Suprapubic skin (tissue), 4 donors: Measurements from ENCODE around the gene ERC2. TPM values are rescaled to one million over a fixed set of nuclear protein-coding genes. Genes with fewer than 3 reads are reported as not detected.

Experiments used
- DNase-seq, 2 donors: peaks; one replicate each; pipeline ENCODE4 v3.0.0-alpha.2; 2019; ENCODE audit warnings: low spot score in 2 of 2
- H3K27ac ChIP-seq: fragments of 200-600 bp; sonication (generic); one replicate; pipeline ENCODE4 v1.5.1; 2019
- H3K27me3 ChIP-seq: fragments of 200-600 bp; sonication (generic); one replicate; pipeline ENCODE4 v1.5.1; 2019
- H3K36me3 ChIP-seq: fragments of 200-600 bp; sonication (generic); one replicate; pipeline ENCODE4 v1.5.1; 2019
- H3K4me1 ChIP-seq: fragments of 200-600 bp; sonication (generic); one replicate; pipeline ENCODE4 v1.5.1; 2019
- H3K4me3 ChIP-seq: fragments of 200-600 bp; sonication (generic); one replicate; pipeline ENCODE4 v1.5.1; 2019; ENCODE audit warnings: mild to moderate bottlenecking
- H3K9me3 ChIP-seq: fragments of 200-600 bp; sonication (generic); one replicate; pipeline ENCODE4 v1.5.1; 2019
- EP300 ChIP-seq: sonication (generic); formaldehyde crosslinking; IDR thresholded peaks from one replicate; pipeline ENCODE4 v1.6.1; 2017; ENCODE audit warnings: antibody characterized with exemption
- POLR2A ChIP-seq, 2 donors: fragments of 450-650 bp; IDR thresholded peaks; one replicate each; pipeline ENCODE4 v1.6.1; 2017; ENCODE audit warnings: antibody characterized with exemption in 2 of 2, mild to moderate bottlenecking in 2 of 2, moderate library complexity in 2 of 2
- POLR2AphosphoS5 ChIP-seq, 3 donors: sonication (generic); formaldehyde crosslinking; IDR thresholded peaks; one replicate each; pipeline ENCODE4 v1.6.1; 2017; ENCODE audit warnings: antibody characterized with exemption in 3 of 3
- WGBS: methylation state at CpG from one replicate; pipeline ENCODE4 v1.1.5; 2018; 5-methylcytosine and 5-hydroxymethylcytosine counted together
- total RNA-seq, 4 donors: library from RNA; depleted of rRNA; stranded (reverse); fragments of >200 nt; gene quantifications; one replicate each; pipeline ENCODE4 v1.1.0, GENCODE V29; 2016
- TF ChIP-seq, protein P1 (sequence below), 2 donors: fragments of 200-600 bp in 1 of 2; fragments of 450-650 bp in 1 of 2; sonication (generic) in 1 of 2; IDR thresholded peaks; one replicate each; pipeline ENCODE4 v1.5.1; 2016 to 2019; ENCODE audit warnings: antibody characterized with exemption in 2 of 2, mild to moderate bottlenecking in 1 of 2, moderate library complexity in 1 of 2

The ERC2 gene
- total RNA-seq, 4 donors from 2014 or later: 0.21 TPM; not detected in 3

DNA sequence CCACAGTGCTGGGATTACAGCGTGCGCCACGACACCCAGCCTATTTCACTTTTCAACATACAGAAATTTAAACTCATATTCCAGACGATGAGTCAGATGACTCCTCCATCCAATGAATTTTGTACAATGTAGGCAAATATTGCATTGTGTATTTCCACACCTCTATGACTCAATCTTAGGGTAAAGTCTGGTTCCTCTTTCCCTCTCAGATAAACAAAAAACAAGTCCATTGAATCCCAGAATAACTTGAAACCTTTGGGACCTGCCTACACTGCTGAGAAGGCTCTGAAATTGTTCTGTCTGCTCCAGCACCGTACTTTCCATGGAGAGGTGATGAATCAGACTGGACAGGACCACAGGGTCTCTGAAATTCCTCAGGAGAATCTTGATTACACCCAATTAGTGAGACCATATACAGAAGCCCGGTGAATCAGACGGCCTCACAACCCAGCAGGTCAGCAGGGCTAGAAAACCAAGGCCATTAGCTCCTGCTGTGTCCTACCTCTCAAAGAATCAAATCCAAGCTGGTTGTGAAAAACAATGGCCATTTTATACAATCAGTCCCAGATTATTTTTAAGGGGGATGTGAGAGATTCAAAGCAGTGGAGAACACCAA is 112.6 kb downstream of the ERC2 start:
- no peaks in the 10 kb centered on the region for H3K36me3 ChIP-seq
- no peak for DNase-seq
- 76% methylated on average over 7 of the region's 7 CpGs for WGBS
- TF ChIP-seq POLR2AphosphoS5 (IDR thresholded peaks at IDR 0.05) (no peak), EP300 (no peak), POLR2A (IDR thresholded peaks at IDR 0.05) (no peak)
- TF ChIP-seq, protein P1, sequence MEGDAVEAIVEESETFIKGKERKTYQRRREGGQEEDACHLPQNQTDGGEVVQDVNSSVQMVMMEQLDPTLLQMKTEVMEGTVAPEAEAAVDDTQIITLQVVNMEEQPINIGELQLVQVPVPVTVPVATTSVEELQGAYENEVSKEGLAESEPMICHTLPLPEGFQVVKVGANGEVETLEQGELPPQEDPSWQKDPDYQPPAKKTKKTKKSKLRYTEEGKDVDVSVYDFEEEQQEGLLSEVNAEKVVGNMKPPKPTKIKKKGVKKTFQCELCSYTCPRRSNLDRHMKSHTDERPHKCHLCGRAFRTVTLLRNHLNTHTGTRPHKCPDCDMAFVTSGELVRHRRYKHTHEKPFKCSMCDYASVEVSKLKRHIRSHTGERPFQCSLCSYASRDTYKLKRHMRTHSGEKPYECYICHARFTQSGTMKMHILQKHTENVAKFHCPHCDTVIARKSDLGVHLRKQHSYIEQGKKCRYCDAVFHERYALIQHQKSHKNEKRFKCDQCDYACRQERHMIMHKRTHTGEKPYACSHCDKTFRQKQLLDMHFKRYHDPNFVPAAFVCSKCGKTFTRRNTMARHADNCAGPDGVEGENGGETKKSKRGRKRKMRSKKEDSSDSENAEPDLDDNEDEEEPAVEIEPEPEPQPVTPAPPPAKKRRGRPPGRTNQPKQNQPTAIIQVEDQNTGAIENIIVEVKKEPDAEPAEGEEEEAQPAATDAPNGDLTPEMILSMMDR (IDR thresholded peaks at IDR 0.05): no peak
- H3K4me1 ChIP-seq: no peaks in the 10 kb centered on the region
- no peak overlapping the region for H3K27ac ChIP-seq
- H3K27me3 ChIP-seq: no peaks in the 10 kb centered on the region
- H3K4me3 ChIP-seq: no peak overlapping the region
- H3K9me3 ChIP-seq: no peaks in the 10 kb centered on the region

DNA sequence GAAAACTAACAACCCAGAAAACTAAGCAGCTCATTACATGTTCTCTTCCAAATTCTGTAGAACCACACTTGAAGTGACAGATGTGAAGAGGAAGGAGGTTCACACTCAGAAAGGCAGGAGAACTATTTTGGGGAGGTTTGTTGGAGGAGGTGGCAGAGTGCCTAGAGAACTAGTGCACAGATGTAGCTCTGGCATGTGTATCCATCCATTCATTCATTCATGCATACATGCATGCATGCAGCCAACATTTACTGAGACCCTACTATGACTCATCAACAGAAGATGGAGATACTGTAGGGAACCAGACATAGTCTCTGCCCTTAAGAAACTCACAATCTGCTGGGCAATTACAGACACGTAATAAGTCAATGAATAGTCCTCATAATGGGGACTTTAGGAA is 116.7 kb downstream of the ERC2 start:
- H3K4me3 ChIP-seq: no peak overlapping the region
- H3K27ac ChIP-seq: no peak overlapping the region
- WGBS: 58% methylated on average over 1 of the region's 1 CpG
- no peaks in the 10 kb centered on the region for H3K9me3 ChIP-seq
- H3K4me1 ChIP-seq: no peaks in the 10 kb centered on the region
- TF ChIP-seq, protein P1 (IDR thresholded peaks at IDR 0.05): no peak
- no peak for TF ChIP-seq POLR2AphosphoS5 (IDR thresholded peaks at IDR 0.05)
- TF ChIP-seq EP300: no peak
- no peak for TF ChIP-seq POLR2A (IDR thresholded peaks at IDR 0.05)
- no peak for DNase-seq
- H3K36me3 ChIP-seq: no peaks in the 10 kb centered on the region
- H3K27me3 ChIP-seq: no peaks in the 10 kb centered on the region

DNA sequence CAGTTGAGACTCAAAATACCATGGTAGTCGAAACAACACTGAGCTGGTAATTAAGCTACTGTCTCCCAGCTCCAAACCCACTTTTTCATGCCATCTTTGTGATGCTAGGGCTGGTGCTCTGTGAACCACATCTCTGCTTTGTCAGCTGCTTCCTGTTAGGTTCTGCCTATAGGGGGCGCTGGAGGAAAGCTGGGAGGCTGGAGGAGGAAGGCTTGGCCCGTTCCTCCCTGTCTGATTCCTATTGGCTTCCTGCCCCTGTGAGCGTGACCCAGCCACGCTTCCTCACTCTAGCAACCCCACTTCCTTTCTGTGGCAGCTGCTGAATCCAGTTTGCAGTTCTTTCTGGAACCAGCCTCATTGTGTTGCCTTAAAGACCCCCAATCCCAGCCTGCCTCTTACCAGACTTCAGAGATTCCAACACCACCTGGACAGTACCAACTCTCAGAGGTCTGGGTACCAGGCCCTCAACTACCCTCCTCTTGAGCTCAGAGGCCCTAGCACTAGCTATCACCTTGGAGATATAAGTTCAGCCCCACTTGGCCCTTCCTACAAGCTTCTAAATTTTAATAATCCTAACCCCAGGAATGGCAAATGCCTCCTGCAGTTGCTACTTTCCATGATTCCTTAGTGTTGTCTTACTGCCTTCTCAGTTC is 120.9 kb downstream of the ERC2 start:
- no peaks in the 10 kb centered on the region for H3K27me3 ChIP-seq
- DNase-seq: no peak
- no peak overlapping the region for H3K27ac ChIP-seq
- H3K36me3 ChIP-seq: no peaks in the 10 kb centered on the region
- H3K4me1 ChIP-seq: no peaks in the 10 kb centered on the region
- no peak overlapping the region for H3K4me3 ChIP-seq
- 29% methylated on average over 5 of the region's 5 CpGs for WGBS
- no peak for TF ChIP-seq EP300
- no peak for TF ChIP-seq POLR2AphosphoS5 (IDR thresholded peaks at IDR 0.05)
- TF ChIP-seq, protein P1 (IDR thresholded peaks at IDR 0.05): no peak
- no peak for TF ChIP-seq POLR2A (IDR thresholded peaks at IDR 0.05)
- H3K9me3 ChIP-seq: no peaks in the 10 kb centered on the region

DNA sequence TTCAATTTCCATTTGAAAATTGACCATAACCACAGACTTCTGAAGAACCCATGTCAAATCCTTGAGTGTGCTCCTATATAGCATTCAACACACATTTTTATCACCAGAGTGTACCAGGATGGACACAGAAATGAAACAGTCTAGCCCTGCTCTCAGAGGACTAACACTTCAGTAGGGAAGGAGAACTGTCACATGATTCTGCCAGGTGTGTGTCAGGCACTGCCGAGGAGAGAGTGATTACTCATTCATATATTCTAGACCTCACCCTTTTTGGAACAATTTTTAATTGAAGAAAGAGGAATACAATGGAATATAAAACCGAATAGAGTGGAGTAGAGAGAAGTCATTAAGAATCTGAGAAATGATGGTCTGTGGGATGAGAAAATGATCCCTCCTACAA is 125.8 kb downstream of the ERC2 start:
- Histone ChIP-seq H3K4me3 (no peak overlapping the region), H3K27ac (no peak overlapping the region), H3K9me3 (no peaks in the 10 kb centered on the region), H3K27me3 (peaks cover 12% of the 10 kb centered on the region), H3K36me3 (no peaks in the 10 kb centered on the region), H3K4me1 (no peaks in the 10 kb centered on the region)
- WGBS: 30% methylated on average over 2 of the region's 2 CpGs
- DNase-seq: no peak
- TF ChIP-seq EP300 (no peak), POLR2AphosphoS5 (IDR thresholded peaks at IDR 0.05) (no peak), POLR2A (IDR thresholded peaks at IDR 0.05) (no peak)
- TF ChIP-seq, protein P1 (IDR thresholded peaks at IDR 0.05): no peak

DNA sequence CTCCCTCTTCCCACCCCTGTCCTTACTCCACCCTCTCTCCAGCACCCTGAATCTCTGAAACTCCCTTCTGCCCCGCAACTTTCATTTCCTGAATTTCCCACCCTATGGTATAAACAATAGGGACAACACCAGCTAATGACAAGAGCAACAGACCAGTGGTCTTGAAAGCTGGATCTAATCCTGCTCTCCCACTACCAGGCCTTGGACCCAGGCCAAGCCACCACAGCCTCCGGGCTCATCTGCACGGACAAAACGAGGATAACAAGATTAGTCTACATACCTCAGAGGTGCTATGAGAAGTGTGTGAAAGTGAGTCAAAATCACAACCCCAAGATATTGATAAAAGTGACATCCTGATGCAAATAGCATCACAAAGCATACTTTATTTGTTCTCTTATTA is 128.6 kb downstream of the ERC2 start:
- H3K36me3 ChIP-seq: no peaks in the 10 kb centered on the region
- no peak overlapping the region for H3K27ac ChIP-seq
- H3K4me3 ChIP-seq: no peak overlapping the region
- DNase-seq: no peak
- H3K27me3 ChIP-seq: peaks cover 15% of the 10 kb centered on the region
- TF ChIP-seq, protein P1 (IDR thresholded peaks at IDR 0.05): no peak
- no peak for TF ChIP-seq EP300
- no peak for TF ChIP-seq POLR2AphosphoS5 (IDR thresholded peaks at IDR 0.05)
- TF ChIP-seq POLR2A (IDR thresholded peaks at IDR 0.05): no peak
- whole genome bisulfite sequencing: 43% methylated on average over 4 of the region's 4 CpGs
- no peaks in the 10 kb centered on the region for H3K9me3 ChIP-seq
- no peaks in the 10 kb centered on the region for H3K4me1 ChIP-seq
